Mucosa of gallbladder (tissue), 1 donor: Measurements from ENCODE around the gene KIF17. TPM values are rescaled to one million over a fixed set of nuclear protein-coding genes. Genes with fewer than 3 reads are reported as not detected.
"Not testable (repeated sequence)": the region's sequence is repeated elsewhere in the genome, so short reads cannot be mapped to it uniquely, and the experiment has no call there.

Experiments
- DNase-seq: peaks from one replicate; pipeline ENCODE4 v3.0.0-alpha.2; 2020; ENCODE audit warnings: low spot score
- total RNA-seq: library from RNA; stranded (reverse); gene quantifications from one replicate; pipeline ENCODE4 v1.2.1, GENCODE V29; 2021
- donor health status: DM: no; HTN: no; CAD: no.

The KIF17 gene
- total RNA-seq, 1 donor from 2014 or later: 4.7 TPM

- DNase-seq: no peak
Observed at GRCh38 chr1:20691872-20692271, 25.9 kb downstream of the KIF17 start.

- no peak for DNase-seq
Observed at GRCh38 chr1:20689645-20690056, 28.2 kb downstream of the KIF17 start.

DNA sequence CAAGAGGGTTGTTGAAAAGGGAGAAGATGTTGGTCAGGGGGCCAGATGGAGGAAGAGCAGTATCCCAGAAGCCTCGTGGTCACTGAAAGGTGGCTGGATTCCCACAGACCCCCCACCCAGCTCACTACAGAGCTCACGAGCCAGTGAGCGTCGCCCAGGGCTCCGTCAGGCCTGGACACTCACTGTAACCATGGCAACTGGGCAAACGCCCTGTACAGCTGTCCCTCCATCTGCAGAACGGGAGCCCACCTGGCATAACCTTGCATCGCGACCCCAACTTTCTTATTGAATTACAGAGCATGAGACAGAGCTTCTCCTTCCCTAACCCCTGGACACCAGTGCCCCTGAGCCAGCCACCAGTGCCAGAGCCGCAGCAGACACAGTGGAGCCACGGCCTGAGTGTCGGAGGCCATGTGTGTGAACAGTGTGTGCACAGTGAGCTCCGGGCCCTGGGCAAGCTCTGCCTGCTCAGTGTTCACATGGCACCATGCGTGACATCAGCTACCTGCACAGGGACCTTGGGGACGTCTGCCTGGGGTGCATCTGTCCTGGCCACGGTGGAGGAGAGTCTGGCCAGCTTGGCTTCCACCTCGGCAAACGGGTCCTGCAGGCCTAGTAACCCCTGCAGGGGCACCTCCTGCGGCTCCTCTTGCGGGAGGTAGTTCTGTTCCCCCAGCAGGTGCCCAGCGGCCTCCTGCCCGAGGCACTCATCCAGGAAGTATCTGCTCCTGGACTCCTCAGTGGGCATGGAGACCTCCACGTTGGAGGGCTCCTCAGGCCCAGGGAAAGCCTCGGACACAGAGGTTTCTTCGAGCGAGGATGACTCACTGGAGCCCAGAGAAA is 30.7 kb downstream of the KIF17 start:
- DNase-seq: no peak

DNA sequence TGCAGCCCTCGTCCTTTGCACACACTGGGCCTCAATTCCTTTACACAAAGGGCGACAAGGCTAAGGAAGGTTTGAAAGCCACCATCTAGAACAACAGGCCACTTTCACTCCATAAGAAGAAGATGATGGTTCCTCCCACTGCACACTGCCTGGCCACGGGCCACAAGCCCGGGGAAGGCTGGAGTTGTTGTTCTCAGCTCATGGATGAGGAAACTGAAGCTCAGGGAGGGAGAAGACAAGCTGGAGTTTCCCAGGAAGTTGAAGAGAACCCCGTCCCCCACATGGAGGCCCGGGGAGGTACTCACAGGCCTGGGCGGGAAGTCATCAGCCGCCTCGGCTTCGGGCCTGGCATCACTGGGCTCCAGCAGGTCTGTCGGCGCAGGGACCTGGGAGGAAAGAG is 32.1 kb downstream of the KIF17 start:
- DNase-seq: no peak

DNA sequence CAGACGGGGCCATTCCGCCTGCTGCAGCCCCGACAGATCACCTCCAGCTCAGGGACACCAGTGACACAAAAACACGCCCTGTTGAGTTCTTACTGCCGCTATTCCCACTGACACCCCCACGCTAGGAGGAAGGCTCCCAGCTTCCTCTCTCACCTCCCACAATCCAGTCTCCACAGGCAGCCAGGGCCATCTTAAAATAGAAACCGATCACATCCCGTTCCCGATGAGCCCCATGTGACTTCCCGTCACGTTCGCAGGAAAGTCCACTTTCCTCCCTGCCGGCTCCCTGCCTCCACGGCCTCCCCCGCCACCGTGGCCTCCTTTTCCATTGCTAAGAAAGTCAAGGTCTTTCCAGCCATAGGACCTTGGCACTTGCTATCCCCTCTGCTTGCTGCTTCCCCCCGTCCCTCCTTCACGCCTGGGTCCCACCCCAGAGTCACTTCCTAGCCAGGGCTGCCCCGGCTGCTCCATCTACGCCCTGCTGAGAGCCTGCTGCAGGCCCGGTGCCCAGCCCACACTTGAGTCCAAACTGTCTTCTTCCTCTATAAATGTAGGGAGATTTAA is 32.6 kb downstream of the KIF17 start:
- DNase-seq: no peak

DNA sequence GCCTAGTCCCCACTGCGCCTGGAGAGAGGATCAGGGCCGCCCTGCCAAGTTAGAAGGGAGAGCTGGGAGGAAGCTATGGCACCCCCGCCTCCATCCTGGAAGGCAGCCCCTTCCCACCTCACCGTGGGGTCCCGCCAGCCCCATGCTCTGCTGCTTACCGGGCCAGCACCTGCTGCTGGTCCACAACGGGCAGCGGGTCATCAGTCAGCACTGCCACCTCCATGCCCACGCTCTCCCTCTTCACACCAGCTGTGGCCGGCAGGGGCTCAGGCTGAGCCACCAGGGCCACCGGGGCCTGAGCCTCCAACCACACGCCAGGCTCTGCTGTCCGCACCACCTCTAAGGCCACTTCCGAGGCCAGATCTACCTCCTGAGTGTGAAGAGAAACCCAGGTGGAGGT is 33.2 kb downstream of the KIF17 start:
- no peak for DNase-seq

DNA sequence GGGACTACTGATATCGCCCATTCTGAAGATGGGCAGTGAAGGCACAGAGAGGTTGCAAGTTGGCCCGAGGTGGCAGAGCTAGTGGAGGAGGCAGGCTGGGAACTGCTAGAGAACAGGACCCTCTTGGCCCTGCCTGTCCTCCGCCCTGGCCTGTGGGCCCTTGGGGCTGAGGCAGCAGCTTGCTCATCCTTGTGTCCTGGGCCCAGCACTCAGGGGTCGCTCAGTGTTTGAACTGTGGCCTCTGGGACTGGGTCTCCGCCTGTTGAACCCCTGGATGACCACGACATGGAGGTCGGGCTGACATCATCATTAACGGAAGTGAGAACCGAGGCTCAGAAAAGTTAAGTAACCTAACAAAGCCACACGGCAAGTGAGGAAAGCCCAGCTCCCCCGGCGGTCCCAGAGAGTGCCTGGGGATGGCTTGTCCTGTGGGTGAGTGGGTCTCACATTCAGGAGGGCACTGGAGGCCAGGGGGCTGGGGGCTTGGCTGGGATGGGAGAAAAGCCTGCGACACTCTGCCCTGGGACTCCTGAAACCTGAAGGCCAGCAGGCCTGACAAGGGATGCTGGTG is 33.7 kb downstream of the KIF17 start:
- no peak for DNase-seq

- DNase-seq: no peak
Observed at GRCh38 chr1:20683614-20684013, 34.2 kb downstream of the KIF17 start.

DNA sequence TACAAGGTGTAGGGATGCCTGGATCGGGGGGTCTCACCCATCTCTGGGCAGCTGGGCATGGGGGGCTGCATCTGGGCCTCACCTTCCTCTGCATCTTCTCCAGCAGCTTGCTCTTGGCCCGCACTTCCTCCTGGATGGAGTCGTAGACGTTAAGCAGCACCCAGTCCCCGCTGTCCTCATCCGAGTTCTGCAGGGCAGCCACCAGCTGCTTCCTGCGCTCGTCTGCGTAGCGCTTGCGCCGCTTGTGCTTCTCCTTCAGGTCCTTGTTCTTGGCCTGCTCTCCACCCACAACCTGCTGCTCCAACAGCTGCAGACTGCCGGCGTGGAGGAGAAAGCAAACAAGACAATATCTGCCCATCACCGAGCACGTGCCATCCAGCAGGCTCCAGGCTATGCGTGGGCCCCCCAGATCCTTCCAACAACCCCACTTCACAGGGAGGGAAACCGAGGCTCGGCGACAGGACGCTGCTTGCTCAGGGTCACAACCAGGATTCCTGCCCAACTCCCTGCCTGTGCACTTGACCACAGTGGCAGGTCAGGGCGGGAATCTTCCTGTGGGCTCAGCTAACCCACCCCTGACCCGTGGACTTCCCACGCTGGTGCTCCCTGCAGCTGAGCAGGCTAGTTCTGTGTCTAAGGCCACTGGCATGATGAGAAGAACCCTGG is 35.1 kb downstream of the KIF17 start:
- DNase-seq: no peak

GRCh38 chr1:20681999-20682398 is 35.8 kb downstream of the KIF17 start:
- DNase-seq: no peak

DNA sequence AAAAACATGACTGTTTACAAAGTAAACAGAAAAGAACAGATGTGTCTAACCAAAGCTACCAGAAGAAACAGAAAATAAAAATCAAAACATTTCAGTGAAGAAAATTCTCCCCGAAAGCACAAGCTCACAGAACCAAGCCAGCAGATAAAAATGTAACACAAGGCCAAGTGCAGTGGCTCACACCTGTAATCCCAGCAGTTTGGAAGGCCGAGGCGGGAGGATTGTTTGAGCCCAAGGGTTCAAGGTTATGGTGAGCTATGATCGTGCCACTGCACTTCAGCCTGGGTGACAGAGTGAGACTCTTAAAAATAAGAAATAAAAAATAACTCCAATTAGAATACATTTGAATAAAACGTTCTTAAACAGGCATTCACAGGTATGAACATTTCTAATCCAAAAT is 37.5 kb downstream of the KIF17 start:
- DNase-seq: no peak

- no peak for DNase-seq
Observed at GRCh38 chr1:20678599-20678998, 39.2 kb downstream of the KIF17 start.

DNA sequence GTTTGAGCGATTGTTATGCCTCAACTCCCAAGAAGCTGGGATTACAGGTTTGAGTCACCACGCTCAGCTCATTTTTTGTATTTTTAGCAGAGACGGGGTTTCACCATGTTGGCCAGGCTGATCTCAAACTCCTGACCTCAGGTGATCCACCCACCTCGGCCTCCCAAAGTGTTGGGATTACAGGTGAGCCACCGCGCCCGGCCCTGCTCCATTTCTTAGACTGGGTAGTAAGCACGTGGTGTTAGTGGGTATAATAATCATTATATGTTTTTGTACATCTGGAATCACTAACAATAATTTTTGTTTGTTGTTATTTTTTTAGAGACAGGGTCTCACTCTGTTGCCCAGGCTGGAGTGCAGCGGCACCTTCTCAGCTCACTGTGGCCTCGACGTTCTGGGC is 44.2 kb downstream of the KIF17 start:
- not testable (repeated sequence) for DNase-seq

GRCh38 chr1:20672265-20672632 is 45.6 kb downstream of the KIF17 start:
- no peak for DNase-seq

- DNase-seq: no peak
Observed at GRCh38 chr1:20670936-20671335, 46.9 kb downstream of the KIF17 start.

- no peak for DNase-seq
Observed at GRCh38 chr1:20668581-20668980, 49.2 kb downstream of the KIF17 start.

DNA sequence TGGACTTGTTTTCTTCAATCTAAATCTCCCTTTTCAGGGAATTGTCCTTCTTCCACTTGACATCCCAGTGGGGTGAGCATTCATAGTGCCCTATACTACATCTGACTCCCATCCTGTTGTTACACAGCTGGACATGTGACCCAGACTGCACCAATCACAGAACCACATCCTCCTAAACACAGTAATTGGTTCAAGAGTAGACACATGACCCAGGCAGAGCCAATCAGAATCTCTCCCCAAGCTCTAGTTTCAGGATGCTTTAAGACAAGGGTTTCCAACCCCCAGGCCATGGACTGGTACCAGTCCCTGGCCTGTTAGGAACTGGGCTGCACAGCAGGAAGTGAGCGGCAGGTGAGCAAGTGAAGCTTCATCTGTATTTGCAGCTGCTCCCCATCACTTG is 51.0 kb downstream of the KIF17 start:
- no peak for DNase-seq

GRCh38 chr1:20666146-20666545 is 51.7 kb downstream of the KIF17 start:
- DNase-seq: no peak

GRCh38 chr1:20665726-20666125 is 52.1 kb downstream of the KIF17 start:
- no peak for DNase-seq

- DNase-seq: no peak
Observed at GRCh38 chr1:20663969-20664715, 53.7 kb downstream of the KIF17 start.

- no peak for DNase-seq
Observed at GRCh38 chr1:20663365-20663764, 54.4 kb downstream of the KIF17 start.

DNA sequence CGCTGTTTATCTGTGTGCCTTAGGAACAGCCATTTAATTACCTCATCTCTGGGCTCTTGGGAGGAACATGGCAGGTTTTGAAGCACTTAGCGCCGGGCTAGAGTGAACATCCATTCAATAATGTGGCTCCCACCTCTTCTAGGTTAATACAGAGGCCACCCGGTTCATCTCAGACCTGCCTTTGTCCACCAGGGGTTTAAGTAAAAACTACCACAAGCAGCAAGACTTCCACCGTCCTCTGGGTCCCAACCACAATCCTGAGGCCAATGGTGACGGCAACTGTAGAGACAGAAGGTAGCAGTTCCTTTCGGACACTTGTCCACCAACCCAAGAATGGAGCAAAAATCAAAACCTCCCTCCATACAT is 55.7 kb downstream of the KIF17 start:
- no peak for DNase-seq
